SK-N-MC (cell line): ENCODE measurements around the gene RASSF4.
A peak's percentile ranks its signal among the peaks of the same experiment; 100 is the strongest.

Source experiments
- DNase-seq: peaks from one replicate; pipeline ENCODE4 v3.0.0-alpha.2; 2011; ENCODE audit warnings: low read depth, low spot score
- H3K27ac ChIP-seq: fragments of 200-600 bp; sonication (generic); 2 replicates; pipeline ENCODE4 v1.5.1; 2016; ENCODE audit warnings: mixed run types
- H3K36me3 ChIP-seq: fragments of 200-600 bp; sonication (generic); 2 replicates; pipeline ENCODE4 v1.6.1; 2017; ENCODE audit warnings: antibody characterized with exemption, low read length, mixed read lengths; ENCODE audit not compliant: insufficient read depth
- H3K4me3 ChIP-seq: fragments of 200-600 bp; sonication (generic); 2 replicates; pipeline ENCODE4 v1.5.1; 2016
- H3K9ac ChIP-seq: fragments of 200-600 bp; sonication (generic); 2 replicates; pipeline ENCODE4 v1.8.0; 2017; ENCODE audit warnings: mixed run types, mixed read lengths; ENCODE audit not compliant: insufficient read length
- H3K9me3 ChIP-seq: fragments of 200-600 bp; sonication (generic); 2 replicates; pipeline ENCODE4 v1.6.1; 2017; ENCODE audit warnings: low read depth, mild to moderate bottlenecking, antibody characterized with exemption, low read length, moderate library complexity, mixed read lengths
- EZH2 ChIP-seq: fragments of 200-600 bp; sonication (generic); IDR thresholded peaks from one replicate; pipeline ENCODE4 v1.6.1; 2017; ENCODE audit warnings: antibody characterized with exemption
- FOXP2 ChIP-seq: optimal IDR thresholded peaks from 2 replicates; pipeline ENCODE3; 2011; ENCODE audit warnings: mild to moderate bottlenecking, moderate library complexity; ENCODE audit not compliant: insufficient read depth; ENCODE audit errors: extremely low read length, control extremely low read depth
- POLR2AphosphoS5 ChIP-seq: IDR thresholded peaks from 2 replicates; pipeline ENCODE4 v1.6.1; 2012; ENCODE audit warnings: mild to moderate bottlenecking, low read depth, low read length, borderline replicate concordance

The RASSF4 gene

DNA sequence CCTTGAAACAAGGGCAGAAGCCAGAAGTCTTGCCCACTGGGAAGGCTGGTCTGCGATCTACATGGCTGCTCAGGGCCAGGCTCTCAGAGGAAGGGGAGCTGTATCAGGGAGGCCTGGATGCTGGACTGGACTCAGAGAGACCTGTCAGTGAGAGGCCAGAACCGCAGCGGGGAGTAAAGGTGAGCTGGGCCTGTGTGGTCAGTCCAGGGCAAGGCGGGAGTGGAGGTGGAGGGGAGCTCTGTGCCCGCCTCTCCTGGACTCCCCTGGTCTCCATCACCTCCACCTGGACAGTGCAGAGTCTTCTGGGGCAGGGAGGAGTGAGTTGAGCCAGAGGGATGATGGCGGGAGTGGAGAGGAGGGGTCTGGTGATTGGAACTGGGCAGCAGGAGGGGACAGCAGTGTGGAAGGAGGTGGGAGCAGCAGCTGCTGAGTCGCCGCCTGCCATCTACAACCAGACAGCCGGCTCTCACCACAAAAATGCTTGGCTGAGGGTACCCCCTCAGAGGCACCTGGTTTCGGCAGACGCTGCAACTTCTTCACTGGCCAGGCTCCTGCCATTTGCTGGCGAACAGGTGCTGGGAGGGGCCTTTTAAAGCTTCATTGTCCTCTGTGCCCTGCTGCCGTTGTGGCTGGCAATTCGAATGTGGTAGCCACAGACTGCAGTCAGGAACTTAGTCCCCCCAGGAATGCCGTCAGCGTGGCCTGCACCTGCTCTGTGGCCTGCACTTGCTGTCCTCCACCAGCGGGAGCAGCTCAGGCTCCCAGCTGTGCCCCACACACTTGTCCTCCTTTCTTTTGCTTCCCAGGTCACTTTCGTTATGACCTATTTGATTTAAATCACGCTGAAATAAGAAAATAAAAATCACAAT is 3.5 kb downstream of the RASSF4 start:
- Histone ChIP-seq H3K27ac (no peak overlapping the region), H3K4me3 (no peak overlapping the region), H3K36me3 (no peaks in the 10 kb centered on the region), H3K9ac (no peak overlapping the region), H3K9me3 (no peaks in the 10 kb centered on the region)
- DNase-seq = no peak
- TF ChIP-seq EZH2 (no peak), POLR2AphosphoS5 (no peak), FOXP2 (no peak)

DNA sequence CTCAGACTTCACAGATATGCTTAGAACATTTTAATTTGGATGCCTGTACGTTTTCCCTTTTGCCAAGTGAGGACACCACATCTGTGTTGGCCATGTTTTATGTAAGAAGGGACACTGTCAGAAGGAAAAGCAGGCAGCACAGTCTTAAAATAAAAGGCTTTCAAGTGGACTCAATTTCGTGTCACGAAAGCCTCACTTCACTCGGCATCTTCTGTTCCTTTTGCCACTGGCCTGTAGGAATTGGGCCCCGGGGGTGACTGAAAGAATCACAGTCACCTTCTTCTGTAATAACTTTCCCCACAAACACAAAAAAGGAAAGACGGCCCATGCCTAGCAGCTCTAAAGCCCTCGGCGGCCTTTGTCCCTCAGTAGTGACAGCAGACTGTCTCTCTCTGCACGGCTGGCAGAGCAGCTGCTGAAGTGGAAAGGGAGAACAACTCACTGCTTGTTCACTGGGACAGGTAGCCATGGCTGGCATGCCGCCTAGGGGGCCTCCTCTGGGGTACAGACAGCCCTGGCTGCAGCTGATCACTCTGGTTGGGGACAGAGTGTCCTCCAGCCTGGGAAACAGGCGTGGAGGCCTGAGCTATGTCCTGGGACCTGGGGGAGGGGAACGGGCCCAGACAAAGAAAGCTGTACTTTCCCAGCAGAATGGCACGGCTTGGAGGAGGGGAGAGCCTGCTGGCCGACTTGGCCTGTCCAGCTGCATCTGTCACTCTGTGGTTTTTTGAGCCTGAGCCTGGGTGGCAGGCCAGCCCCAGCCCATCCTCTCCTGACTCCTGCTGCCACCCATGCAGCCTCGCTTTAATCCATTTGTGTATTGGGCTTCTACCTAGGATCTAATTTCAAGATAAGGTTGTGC is 4.4 kb downstream of the RASSF4 start:
- Histone ChIP-seq H3K9me3 (no peaks in the 10 kb centered on the region), H3K4me3 (no peak overlapping the region), H3K27ac (no peak overlapping the region), H3K36me3 (no peaks in the 10 kb centered on the region), H3K9ac (no peak overlapping the region)
- TF ChIP-seq EZH2 = no peak
- TF ChIP-seq POLR2AphosphoS5 = no peak
- no peak for TF ChIP-seq FOXP2
- no peak for DNase-seq

DNA sequence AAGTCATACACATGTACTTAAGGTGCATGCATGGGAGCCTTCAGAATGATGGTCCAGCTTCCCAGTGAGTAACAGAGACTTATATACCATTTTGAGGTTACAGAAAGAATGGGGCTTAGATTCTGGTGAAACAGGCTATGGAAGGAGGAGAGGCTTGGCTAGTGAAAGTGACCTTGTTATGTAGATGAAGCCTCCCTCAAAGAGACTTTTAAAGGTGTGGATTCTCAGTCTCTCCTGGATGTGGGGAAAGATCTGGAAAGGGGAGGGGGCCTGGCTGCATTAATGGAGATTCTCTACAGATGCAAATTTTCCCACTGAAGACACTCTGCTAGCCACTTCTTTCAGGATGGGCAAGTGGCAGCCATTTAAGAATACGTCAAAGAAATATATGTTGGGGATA is 5.5 kb downstream of the RASSF4 start:
- Histone ChIP-seq H3K4me3 (no peak overlapping the region), H3K9ac (no peak overlapping the region), H3K9me3 (no peaks in the 10 kb centered on the region), H3K27ac (no peak overlapping the region), H3K36me3 (no peaks in the 10 kb centered on the region)
- DNase-seq = no peak
- TF ChIP-seq FOXP2 (no peak), POLR2AphosphoS5 (no peak), EZH2 (no peak)

DNA sequence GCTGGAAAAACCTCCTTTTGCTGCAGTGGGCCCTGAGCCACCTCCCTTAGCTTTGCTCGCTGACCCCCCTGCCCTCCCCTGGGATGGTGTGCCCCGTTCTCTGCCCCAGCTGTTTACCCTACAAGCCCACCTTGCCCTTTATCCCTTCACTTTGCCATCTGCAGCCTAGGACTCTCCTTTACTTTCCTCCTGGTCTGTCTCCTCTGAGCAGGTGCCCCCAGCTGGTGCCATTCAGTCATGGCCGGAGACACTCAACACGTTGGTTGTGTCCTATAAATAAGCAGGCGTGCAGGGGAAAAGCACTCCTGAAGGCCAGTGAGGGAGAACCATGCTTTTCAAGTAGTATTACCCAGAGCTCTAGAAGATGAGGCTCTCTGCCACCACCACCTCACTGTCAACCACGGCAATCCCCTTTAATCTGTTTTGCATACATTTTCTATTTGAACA is 6.1 kb downstream of the RASSF4 start:
- H3K36me3 ChIP-seq = no peaks in the 10 kb centered on the region
- no peaks in the 10 kb centered on the region for H3K9me3 ChIP-seq
- no peak overlapping the region for H3K4me3 ChIP-seq
- no peak for TF ChIP-seq POLR2AphosphoS5
- TF ChIP-seq FOXP2 = no peak
- no peak for TF ChIP-seq EZH2
- no peak overlapping the region for H3K9ac ChIP-seq
- no peak overlapping the region for H3K27ac ChIP-seq
- no peak for DNase-seq

DNA sequence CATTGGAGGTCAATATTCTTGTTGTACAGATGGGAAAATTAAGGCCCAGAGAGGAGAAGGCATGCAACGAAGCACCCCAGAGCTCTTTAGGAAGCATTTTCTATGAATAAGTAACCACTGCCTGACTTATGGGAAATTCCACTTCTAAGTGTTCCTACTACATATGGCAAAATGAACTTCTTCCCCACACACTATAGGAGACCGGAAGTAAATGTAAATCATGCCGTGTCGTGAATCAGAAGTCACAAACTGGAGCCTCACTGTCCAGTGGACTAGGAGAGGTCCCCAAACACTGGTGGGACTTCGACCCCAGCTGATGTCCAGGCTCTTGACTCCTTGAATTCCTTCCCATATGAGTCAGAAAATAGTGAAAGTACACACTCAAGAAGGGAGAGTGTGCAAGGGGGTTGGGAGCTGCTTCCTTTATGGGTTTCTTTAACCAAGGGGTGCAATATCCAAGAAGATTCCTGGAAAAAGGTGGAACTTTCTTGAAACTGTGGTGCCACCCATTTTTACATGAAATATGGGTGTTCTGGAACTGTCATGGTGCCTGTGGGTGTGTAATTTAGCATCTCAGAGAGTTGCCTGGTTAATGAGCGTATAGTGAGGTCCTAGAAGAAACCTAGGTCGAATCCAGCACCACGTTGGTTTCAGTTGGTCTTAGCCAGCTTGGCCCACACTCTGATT is 6.7 kb downstream of the RASSF4 start:
- Histone ChIP-seq H3K9ac (no peak overlapping the region), H3K36me3 (no peaks in the 10 kb centered on the region), H3K27ac (no peak overlapping the region), H3K9me3 (no peaks in the 10 kb centered on the region), H3K4me3 (no peak overlapping the region)
- no peak for DNase-seq
- TF ChIP-seq POLR2AphosphoS5 (no peak), FOXP2 (no peak), EZH2 (no peak)

DNA sequence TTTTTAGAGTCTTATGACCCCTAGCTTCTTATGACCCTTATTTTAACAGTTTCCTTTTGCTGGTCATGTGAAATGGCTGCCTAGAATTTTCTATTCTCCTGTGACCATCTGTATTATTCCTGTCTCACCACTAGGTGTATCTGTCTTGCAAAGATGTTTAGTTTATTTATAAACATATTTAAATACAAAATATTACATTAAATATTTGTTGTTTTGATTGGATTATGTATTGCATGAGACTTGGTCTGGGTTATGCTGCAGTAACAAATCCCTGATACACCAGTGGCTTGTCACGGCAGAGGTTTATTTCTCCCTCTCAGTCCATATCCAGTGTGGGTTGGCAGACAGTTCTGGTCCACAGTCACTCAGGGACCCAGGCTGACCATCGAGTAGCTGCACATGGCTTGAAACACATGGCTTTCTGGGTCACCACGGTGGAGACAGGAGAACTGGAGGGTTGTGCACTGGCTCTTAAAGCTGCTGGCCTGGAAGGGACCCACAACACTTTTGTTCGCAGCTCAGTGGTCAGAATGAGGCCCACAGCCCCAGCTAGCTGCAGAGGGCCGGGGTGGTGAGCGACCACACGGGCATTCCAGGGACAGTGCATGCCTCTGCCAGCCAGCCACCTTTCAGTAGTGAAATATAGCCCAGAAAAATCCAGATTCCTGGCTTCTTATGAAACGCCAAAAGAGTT is 7.4 kb downstream of the RASSF4 start:
- no peak overlapping the region for H3K9ac ChIP-seq
- H3K4me3 ChIP-seq = no peak overlapping the region
- H3K27ac ChIP-seq = no peak overlapping the region
- DNase-seq = no peak
- H3K9me3 ChIP-seq = no peaks in the 10 kb centered on the region
- H3K36me3 ChIP-seq = no peaks in the 10 kb centered on the region
- no peak for TF ChIP-seq POLR2AphosphoS5
- TF ChIP-seq EZH2 = no peak
- TF ChIP-seq FOXP2 = no peak

DNA sequence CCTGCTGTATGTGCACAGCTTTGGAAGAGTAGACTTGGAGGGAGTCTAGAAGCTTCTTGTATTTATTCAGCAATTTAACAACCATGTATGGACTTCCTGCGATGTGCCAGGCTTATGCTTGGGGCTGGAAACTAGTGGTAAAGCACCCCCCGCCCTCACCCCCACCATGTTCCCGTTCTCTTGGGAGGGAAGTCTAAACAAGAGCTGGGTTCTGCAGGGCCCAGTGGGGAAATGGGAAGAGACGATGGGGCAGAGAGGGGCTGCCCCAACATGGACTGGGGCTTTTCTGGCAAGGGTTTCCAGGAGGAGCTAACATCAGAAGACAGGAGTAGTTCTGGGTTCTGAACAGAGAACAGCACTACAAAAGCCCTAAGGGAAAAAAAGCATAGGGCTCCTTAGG is 8.0 kb downstream of the RASSF4 start:
- TF ChIP-seq FOXP2 = no peak
- no peak for TF ChIP-seq EZH2
- TF ChIP-seq POLR2AphosphoS5 = no peak
- Histone ChIP-seq H3K36me3 (no peaks in the 10 kb centered on the region), H3K27ac (0 out of 2 replicates have a peak overlapping the region, but pooled peaks have one; percentile 19), H3K9ac (no peak overlapping the region), H3K4me3 (no peak overlapping the region), H3K9me3 (no peaks in the 10 kb centered on the region)
- DNase-seq = no peak
